Measurements from ENCODE around the gene SLC2A1. TPM values are rescaled to one million over a fixed set of nuclear protein-coding genes. Genes with fewer than 3 reads are reported as not detected.

The SLC2A1 gene
- total RNA-seq, 1 donor from 2014 or later = 117 TPM

GRCh38 chr1:42928859-42929258 is 29.8 kb downstream of the SLC2A1 start:
- Mint-ChIP-seq H3K4me3 (no peak overlapping the region), H3K27me3 (no peaks in the 10 kb centered on the region), H3K36me3 (ENCODE audit: low read depth) (peaks cover 73% of the 10 kb centered on the region), H3K27ac (peak overlapping the region; percentile 60), H3K4me1 (peaks cover 71% of the 10 kb centered on the region), H3K9me3 (no peaks in the 10 kb centered on the region)
- ChIA-PET CTCF (interaction anchor here (1.0 to 1.3 kb wide), 2 partner anchors 145 kb away, joined by 3 to 5 read pairs; no protein-coding TSS in a partner anchor), POLR2A (interaction anchor here (4.5 to 7.9 kb wide), 2 partner anchors 22 kb away, joined by 291 to 442 read pairs; partner anchors contain the start of gene SLC2A1)
- intact Hi-C loops (cut with micrococcal nuclease) = no loop called here
- DNase-seq (no peak), ATAC-seq (ENCODE audit: low read depth) (no peak)
- TF ChIP-seq, protein P1, sequence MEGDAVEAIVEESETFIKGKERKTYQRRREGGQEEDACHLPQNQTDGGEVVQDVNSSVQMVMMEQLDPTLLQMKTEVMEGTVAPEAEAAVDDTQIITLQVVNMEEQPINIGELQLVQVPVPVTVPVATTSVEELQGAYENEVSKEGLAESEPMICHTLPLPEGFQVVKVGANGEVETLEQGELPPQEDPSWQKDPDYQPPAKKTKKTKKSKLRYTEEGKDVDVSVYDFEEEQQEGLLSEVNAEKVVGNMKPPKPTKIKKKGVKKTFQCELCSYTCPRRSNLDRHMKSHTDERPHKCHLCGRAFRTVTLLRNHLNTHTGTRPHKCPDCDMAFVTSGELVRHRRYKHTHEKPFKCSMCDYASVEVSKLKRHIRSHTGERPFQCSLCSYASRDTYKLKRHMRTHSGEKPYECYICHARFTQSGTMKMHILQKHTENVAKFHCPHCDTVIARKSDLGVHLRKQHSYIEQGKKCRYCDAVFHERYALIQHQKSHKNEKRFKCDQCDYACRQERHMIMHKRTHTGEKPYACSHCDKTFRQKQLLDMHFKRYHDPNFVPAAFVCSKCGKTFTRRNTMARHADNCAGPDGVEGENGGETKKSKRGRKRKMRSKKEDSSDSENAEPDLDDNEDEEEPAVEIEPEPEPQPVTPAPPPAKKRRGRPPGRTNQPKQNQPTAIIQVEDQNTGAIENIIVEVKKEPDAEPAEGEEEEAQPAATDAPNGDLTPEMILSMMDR (IDR thresholded peaks at IDR 0.05) = no peak

DNA sequence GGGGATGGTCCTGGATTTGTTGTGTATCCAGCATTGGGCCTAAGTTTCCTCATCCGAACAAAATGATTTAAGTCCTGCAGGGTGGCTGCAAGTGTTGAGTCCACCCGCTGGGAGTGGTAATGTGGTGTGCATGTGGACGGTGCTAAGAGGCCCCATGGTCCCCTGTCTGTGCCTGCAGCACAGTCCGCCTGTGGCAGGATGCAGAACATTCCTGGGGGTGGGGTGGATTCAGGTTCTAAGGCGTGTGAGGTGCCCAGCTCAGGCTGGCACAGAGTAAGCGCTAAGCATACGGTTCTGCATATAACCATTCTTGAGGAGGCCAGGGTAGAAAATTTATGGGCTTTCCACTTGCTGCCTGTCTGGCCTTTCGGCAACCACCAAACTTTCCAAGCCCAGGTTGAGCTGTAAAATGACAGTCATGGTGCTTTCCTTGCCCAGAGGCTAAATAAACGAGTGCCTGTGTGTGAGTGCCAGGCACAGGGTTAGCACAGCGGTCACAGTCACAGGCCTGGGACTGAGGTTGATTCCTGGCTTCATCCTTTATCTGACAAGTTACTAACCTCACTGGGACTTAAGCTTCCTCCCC is 30.7 kb downstream of the SLC2A1 start:
- Mint-ChIP-seq H3K9me3 (no peaks in the 10 kb centered on the region), H3K36me3 (ENCODE audit: low read depth) (peaks cover 67% of the 10 kb centered on the region), H3K4me1 (peaks cover 70% of the 10 kb centered on the region), H3K27ac (peak overlapping the region; percentile 19), H3K4me3 (no peak overlapping the region), H3K27me3 (no peaks in the 10 kb centered on the region)
- intact Hi-C loops (cut with micrococcal nuclease) = no loop called here
- TF ChIP-seq, protein P1 (IDR thresholded peaks at IDR 0.05) = no peak
- ATAC-seq (ENCODE audit: low read depth) (no peak), DNase-seq (no peak)
- ChIA-PET CTCF (interaction anchor here (1.3 kb wide), 1 partner anchor 146 kb away, joined by 5 read pairs; no protein-coding TSS in a partner anchor), POLR2A (interaction anchor here (1.1 to 7.9 kb wide), 2 partner anchors 8 to 22 kb away, joined by 4 to 442 read pairs; partner anchors contain the start of gene SLC2A1)

DNA sequence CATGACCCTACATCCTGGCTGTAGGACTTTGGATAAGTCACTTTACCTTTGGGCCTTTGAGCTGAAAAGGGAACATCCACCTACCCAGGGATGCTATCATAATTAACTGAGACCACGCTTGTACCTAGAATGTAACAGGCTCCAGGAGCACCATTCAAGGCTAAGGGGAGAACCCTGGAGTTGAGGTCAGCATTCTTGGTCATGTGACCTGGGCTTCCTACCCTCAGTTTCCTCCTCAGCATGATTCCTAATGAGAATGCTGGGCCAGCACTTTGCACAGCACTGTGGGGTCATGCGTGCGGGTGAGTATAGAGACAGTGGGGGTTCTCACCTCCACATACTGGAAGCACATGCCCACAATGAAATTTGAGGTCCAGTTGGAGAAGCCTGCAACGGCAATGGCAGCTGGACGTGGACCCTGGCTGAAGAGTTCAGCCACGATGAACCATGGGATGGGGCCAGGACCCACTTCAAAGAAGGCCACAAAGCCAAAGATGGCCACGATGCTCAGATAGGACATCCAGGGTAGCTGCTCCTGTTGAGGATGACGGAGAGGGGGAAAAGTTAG is 31.3 kb downstream of the SLC2A1 start:
- POLR2A ChIA-PET = interaction anchor here (1.1 to 7.9 kb wide), 2 partner anchors 9 to 23 kb away, joined by 4 to 442 read pairs; partner anchors contain the start of gene SLC2A1
- H3K9me3 Mint-ChIP-seq = no peaks in the 10 kb centered on the region
- H3K27me3 Mint-ChIP-seq = no peaks in the 10 kb centered on the region
- ATAC-seq (ENCODE audit: low read depth) (no peak), DNase-seq (no peak)
- H3K4me1 Mint-ChIP-seq = peaks cover 69% of the 10 kb centered on the region
- H3K36me3 Mint-ChIP-seq (ENCODE audit: low read depth) = peaks cover 67% of the 10 kb centered on the region
- H3K27ac Mint-ChIP-seq = peak overlapping the region; percentile 12
- no peak overlapping the region for H3K4me3 Mint-ChIP-seq
- intact Hi-C loops (cut with micrococcal nuclease) = no loop called here
- TF ChIP-seq, protein P1 (IDR thresholded peaks at IDR 0.05) = no peak
- CTCF ChIA-PET = interaction anchor here (1.3 kb wide), 1 partner anchor 146 kb away, joined by 5 read pairs; no protein-coding TSS in a partner anchor

DNA sequence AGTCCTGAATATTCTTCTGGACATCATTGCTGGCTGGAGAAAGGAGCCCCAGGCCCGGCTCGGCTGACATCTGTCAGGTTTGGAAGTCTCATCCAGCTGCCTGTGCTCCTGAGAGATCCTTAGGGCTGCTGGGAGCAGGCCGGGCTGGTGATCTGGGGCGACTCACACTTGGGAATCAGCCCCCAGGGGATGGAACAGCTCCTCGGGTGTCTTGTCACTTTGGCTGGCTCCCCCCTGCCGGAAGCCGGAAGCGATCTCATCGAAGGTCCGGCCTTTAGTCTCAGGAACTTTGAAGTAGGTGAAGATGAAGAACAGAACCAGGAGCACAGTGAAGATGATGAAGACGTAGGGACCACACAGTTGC is 31.8 kb downstream of the SLC2A1 start:
- Mint-ChIP-seq H3K36me3 (ENCODE audit: low read depth) (peaks cover 67% of the 10 kb centered on the region), H3K9me3 (no peaks in the 10 kb centered on the region), H3K4me3 (no peak overlapping the region), H3K27ac (peak overlapping the region; percentile 61), H3K4me1 (peaks cover 64% of the 10 kb centered on the region), H3K27me3 (no peaks in the 10 kb centered on the region)
- ChIA-PET POLR2A (interaction anchor here (0.6 to 7.9 kb wide), 4 partner anchors 8 to 139 kb away, joined by 3 to 442 read pairs (median 4); partner anchors contain the start of gene SLC2A1), CTCF (interaction anchor here (0.9 to 5.7 kb wide), 2 partner anchors 9 to 160 kb away, joined by 3 to 46 read pairs; partner anchors contain the start of genes C1orf50 and P3H1)
- intact Hi-C loops (cut with micrococcal nuclease) = no loop called here
- DNase-seq (no peak), ATAC-seq (ENCODE audit: low read depth) (no peak)
- TF ChIP-seq, protein P1 (IDR thresholded peaks at IDR 0.05) = no peak

All from activated B cell treated with CpG ODN at 0.5 μM for 24 hours (primary cell).